PFSK-1 (cell line): ENCODE measurements around the gene RABGEF1.

Experiments used
- POLR2AphosphoS5 ChIP-seq: IDR thresholded peaks from 2 replicates; pipeline ENCODE4 v1.6.1; 2012; ENCODE audit warnings: low read depth, mild to moderate bottlenecking, control low read depth, low read length, moderate library complexity
- TF ChIP-seq, protein P1 (sequence below), 2 experiments: IDR thresholded peaks; 2 replicates each; pipeline versions ENCODE4 v1.6.1 to v1.8.0; 2011 to 2012; ENCODE audit warnings: low read depth in 2 of 2, low read length in 2 of 2, control low read depth in 1 of 2, inconsistent platforms in 1 of 2, mild to moderate bottlenecking in 1 of 2, moderate library complexity in 1 of 2; ENCODE audit not compliant: insufficient read depth in 1 of 2

DNA sequence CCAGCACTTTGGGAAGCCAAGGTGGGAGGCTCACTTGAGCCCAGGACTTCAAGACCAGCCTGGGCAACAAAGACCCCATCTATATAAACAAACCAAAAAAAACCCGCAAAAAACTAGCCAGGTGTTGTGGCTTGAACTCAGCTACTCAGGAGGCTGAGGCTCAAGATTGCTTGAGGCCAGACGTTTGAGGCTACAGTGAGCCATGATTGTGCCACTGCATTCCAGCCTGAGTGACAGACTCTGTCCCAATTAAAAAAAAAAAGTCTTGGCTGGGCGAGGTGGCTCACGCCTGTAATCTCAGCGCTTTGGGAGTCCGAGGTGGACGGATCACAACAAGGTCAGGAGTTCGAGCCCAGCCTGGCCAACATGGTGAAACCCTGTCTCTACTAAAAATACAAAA, 11.4 kb downstream of the RABGEF1 start:
- no peak for TF ChIP-seq POLR2AphosphoS5
- TF ChIP-seq, protein P1, sequence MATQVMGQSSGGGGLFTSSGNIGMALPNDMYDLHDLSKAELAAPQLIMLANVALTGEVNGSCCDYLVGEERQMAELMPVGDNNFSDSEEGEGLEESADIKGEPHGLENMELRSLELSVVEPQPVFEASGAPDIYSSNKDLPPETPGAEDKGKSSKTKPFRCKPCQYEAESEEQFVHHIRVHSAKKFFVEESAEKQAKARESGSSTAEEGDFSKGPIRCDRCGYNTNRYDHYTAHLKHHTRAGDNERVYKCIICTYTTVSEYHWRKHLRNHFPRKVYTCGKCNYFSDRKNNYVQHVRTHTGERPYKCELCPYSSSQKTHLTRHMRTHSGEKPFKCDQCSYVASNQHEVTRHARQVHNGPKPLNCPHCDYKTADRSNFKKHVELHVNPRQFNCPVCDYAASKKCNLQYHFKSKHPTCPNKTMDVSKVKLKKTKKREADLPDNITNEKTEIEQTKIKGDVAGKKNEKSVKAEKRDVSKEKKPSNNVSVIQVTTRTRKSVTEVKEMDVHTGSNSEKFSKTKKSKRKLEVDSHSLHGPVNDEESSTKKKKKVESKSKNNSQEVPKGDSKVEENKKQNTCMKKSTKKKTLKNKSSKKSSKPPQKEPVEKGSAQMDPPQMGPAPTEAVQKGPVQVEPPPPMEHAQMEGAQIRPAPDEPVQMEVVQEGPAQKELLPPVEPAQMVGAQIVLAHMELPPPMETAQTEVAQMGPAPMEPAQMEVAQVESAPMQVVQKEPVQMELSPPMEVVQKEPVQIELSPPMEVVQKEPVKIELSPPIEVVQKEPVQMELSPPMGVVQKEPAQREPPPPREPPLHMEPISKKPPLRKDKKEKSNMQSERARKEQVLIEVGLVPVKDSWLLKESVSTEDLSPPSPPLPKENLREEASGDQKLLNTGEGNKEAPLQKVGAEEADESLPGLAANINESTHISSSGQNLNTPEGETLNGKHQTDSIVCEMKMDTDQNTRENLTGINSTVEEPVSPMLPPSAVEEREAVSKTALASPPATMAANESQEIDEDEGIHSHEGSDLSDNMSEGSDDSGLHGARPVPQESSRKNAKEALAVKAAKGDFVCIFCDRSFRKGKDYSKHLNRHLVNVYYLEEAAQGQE (IDR thresholded peaks at IDR 0.05; ENCODE audit: insufficient read depth in 1 of 2, low read depth in 2 of 2, low read length in 2 of 2): no peak
